Activated CD4-positive, alpha-beta T cell treated with anti-CD3 and anti-CD28 coated beads, Interleukin-2, amount 50 U/mL, for 24 hours (primary cell): Measurements from ENCODE around the gene INPP1.
A peak's percentile ranks its signal among the peaks of the same experiment; 100 is the strongest.
"Not testable (repeated sequence)": the region's sequence is repeated elsewhere in the genome, so short reads cannot be mapped to it uniquely, and the experiment has no call there.

Experiments used
- DNase-seq, 2 donors: peaks; one replicate each; pipeline ENCODE4 v3.0.0-alpha.2; 2020; ENCODE audit warnings: low read depth in 1 of 2, low spot score in 1 of 2

The INPP1 gene

DNA sequence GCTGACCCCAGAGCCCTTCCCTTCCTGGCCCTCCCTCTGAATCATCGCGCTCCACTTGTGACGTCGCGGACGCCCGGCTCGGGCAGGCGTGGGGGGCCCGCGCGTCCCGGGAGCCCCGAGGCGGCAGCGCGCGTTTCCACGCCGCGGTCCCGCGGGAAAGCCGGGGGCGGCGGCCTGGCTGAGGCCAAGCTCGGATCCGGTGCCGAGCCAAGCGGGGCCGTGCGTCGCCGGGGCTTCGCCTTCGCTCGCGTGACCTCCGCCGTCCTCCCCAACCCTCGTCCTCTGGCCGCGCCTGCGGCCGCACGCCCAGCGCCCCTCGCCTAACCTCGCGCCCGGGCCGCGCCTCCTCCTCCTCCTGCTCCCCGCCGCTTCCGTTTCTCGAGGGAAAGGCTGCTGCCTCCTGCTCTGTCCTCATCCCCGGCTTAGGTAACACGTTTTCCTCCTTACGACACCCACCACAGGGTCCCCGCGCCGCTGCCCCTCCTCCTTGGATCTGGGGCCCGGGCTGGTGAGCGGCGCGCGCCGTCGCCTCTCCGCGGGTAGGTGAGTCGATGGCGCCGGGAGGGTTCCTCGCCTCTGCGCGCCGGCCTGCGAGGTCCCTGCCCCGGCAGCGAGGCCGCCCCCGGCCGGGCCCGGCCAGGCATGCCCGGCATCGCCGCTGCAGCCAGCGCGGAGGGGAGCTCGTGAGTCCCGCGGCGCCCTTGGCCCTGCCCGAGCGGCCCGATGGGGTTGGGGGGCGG, at the start of gene INPP1:
Gene INPP1, plus strand, starts transcription at position 54 of the 740 bp plus-strand sequence. CDS start 16,514 bp downstream, outside the sequence.
- DNase-seq: peak in 1 of 2 donors; percentile 27

DNA sequence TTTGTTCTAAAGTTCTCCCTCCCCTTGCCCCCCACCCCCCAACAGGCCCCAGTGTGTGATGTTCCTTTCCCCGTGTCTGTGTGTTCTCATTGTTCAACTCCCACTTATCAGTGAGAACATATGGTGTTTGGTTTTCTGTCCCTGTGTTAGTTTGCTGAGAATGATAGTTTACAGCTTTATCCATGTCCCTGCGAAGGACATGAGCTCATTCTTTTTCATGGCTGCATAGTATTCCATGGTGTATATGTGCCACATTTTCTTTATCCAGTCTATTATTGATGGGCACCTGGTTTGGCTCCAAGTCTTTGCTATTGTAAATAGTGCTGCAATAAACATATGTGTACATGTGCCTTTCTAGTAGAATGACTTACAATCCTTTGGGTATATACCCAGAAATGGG, 45.5 kb upstream of the INPP1 start:
- not testable (repeated sequence) for DNase-seq

DNA sequence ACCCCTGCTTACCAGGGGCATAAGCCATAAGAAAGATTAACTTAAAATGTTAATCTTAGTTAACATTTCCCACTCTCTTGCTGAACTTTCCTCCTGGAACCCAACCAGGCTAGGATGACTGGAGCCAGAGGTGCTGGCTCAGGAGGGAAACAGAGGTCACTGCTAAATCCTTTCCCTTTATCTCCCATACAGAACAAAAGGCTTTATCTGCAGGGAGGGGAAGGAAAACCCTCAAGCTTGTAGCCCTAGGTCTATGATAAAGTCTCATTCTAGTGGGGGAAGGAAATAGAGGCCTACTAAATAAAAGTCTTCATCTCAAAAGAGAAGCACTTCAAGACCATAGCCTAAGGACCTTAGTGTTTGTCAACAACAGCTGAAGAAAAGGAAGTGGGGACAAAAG, 42.4 kb upstream of the INPP1 start:
- no peak for DNase-seq

DNA sequence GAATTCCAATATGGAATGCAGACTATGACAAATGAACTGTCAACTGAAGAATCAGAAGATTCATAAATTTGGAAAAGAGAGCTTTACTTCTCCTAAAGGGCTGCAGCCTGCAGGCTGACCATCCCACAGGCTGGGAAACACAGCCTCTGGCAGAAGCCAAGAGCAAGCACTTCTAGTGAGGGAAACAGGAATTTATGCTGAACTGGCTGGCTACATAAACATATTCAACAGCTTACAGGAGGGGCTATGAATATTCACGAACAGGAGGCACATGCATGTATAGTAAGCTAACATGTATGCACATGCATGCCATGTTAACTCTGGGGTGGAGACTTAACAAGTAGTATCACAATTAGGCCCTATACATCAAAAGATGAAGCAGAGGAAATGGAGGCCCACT, 41.3 kb upstream of the INPP1 start:
- DNase-seq: no peak

DNA sequence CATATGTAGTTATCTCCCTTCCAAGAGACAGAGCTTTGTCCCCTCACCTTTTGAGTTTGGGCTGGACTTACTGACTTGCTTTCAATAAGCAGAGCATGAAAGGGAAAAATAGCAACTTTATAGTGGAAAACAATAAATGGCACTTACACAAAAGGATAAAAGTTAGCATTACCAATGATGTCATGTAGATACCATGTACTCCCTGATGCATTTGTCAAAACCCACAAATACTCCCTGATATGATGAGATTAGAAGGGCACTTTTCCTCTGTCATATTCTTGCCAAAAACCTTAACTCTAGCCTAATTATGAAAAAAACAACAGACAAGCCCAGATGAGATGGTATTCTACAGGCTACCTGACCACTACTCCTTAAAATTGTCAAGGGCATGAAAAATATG, 39.7 kb upstream of the INPP1 start:
- DNase-seq: no peak

DNA sequence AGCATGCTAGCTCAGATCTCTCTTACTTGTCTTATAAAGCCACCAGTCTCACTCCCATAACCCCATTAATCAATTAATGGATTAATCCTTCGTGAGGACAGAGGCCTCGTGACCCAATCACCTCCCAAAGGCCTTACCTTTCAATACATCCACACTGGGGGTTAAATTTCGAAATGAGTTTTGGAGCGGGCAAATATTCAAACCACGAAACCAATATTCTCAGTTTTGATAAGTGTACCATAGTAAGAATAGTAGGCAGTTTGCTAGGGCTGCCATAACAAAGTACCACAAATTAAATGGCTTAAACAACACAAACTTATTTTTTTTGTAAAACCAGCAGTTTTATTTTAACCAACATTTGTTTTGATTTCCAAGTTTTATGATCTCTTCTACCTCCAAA, 39.0 kb upstream of the INPP1 start:
- DNase-seq: no peak

GRCh38 chr2:190308031-190308430, 35.4 kb upstream of the INPP1 start:
- DNase-seq: no peak

GRCh38 chr2:190311893-190312634, 31.3 kb upstream of the INPP1 start:
- no peak for DNase-seq

- not testable (repeated sequence) for DNase-seq
Measured at GRCh38 chr2:190312635-190313025, 30.8 kb upstream of the INPP1 start.

- DNase-seq: no peak
Measured at GRCh38 chr2:190313880-190314279, 29.5 kb upstream of the INPP1 start.

DNA sequence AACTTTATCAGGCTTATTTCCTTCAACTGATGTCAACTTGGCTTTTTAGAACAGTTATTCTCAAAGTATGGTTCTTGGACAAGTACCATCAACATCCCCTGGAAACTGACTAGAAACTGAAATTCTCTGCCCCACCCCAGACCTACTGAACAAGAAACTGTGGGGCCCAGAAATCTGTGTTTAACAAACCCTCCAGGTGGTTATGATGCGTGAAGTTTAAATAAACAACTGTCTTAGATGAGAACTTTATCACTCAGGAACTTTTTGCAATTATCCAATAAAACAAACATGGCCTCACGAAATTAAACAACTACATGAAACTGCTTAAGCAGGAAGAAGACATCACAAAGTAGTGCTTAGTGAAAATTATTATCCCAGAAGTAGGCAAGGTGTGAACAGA, 28.1 kb upstream of the INPP1 start:
- no peak for DNase-seq

DNA sequence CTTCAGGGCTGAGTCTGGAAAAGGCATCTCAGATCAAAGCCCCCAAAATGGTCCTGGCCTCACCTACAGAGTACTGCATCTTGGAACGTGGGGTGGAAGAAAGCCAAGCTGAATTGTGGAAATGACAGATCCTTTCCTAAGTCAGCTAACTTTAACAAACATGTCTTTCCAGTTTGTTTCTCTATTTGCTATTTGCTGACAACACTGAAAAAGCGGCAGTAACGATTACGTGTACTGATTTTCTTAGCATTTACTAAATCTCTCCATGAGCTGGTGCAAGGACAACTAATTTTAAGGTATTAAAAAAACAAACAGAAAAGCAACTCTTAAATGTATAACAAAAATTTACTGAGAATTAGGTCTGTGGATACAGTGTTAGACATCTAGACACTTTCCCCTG, 24.9 kb upstream of the INPP1 start:
- DNase-seq: no peak

- peak in 1 of 2 donors; percentile 8 for DNase-seq
Measured at GRCh38 chr2:190318931-190319554, 24.3 kb upstream of the INPP1 start.

DNA sequence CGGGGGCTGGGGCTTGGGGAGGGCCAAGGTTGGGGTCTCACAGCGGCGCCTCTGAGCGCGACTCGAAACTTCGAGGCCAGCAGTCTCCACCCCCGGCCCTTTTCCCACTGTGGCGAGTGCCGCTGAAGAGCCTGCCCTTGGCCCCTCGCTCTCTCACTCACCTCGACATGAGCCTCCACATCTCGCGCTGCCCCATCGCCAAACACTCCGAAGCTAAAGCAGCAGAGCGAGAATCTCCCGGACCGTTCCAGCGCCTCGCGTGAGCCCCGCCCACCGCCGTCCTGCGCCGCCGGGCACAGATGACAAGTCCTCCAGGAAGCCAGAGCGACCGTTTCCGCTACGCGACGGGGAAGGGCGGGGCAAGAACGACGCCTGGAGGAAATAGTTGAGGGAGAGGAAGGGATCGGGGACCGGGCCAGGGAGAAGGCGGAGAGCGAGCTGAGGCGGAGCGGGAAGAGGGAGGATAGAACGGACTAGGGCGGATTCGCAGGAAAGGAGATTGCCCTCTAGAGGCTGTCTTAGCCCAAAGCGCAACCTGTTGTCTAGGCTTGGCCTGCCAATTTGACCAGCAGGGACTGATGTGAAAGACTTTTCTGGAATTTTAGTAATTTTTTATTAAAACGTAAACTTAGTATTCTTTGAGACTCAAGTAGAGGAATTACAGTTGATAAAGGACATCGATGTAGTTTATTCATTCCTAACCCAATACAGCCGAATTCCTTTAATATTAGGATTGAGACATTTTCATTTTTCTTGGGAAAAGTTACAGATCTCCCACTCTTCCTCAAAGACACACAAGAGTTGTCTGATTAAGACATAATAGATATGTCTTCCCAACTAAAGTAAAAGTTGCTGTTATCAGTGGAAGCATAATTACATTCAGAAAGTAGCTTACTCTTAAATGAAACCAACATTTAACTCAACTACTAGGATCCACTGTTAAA, 23.6 kb upstream of the INPP1 start, which contains the start of gene HIBCH:
Gene HIBCH, minus strand, starts transcription at position 272 of the 944 bp plus-strand sequence. Its CDS starts 76 bp downstream, at position 196.
- DNase-seq: peak; percentile 67 to 89

GRCh38 chr2:190320696-190321095, 22.7 kb upstream of the INPP1 start:
- peak in 1 of 2 donors; percentile 9 for DNase-seq

DNA sequence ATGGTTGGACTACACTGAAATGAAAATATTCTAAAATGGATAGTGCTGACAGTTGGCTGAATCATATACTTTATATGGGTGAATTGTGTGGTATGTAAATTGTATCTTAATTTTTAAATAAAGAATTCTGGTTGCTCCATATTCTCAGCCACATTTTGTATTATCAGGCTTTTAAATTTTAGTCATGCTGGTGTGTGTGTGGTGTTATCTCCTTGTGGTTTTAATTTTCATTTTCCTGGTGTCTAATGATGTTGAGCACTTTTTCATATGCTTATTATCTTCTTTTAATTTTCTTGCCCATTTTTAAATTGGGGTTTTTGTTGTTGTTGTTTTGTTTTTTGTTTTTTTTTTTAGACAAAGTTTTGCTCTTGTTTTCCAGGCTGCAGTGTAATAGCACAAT, 20.0 kb upstream of the INPP1 start:
- no peak for DNase-seq

GRCh38 chr2:190325588-190325987, 17.8 kb upstream of the INPP1 start:
- DNase-seq: no peak

GRCh38 chr2:190327867-190328572, 15.4 kb upstream of the INPP1 start:
- DNase-seq: no peak

DNA sequence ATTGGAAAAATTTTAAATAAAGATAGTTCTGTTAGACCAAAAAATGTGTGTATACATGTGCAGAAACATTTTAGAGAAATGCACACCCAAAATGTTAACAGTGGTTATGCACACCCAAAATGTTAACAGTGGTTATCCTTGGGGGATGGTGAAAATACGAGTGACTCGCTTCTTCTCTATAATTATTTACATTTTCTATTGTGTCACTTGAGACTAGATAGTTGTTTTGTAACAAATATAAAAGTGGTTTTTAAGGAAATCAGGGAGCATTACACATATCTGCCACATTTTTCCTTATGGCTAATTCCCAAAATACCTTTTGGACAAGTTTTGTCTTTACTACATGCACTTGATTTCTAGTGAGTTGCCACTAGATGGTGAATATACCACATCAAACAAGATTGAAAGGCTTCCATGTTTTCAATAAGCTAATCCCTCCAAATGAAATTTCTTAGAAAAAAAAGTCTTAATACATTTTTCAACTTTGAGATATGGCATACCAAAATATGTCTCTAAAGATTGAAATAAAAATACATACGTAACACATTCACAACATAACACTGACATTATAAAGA, 14.7 kb upstream of the INPP1 start:
- DNase-seq: no peak

DNA sequence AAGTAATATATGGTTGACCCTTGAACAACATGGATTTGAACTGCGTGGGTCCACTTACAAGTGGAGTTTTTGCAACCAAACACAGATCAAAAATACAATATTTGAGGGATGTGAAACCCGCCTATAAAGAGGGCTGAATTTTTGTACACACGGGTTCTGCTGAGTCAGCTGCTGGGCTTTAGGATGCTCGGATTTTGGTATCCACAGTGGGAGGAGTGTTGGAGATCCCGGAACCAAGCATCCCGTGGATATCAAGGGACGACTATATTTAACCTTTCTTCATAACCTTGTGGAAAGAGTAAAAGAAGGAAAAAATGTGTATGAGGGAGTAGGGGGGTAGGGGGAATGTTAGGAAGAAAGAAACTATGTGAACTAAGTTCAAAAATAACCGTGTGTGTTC, 10.0 kb upstream of the INPP1 start:
- DNase-seq: no peak
